Caco-2 (cell line): ENCODE data around the gene GPRASP3. TPM values are rescaled to one million over a fixed set of nuclear protein-coding genes. Genes with fewer than 3 reads are reported as not detected.

Source experiments
- BruUV-seq: library from RNA; stranded (reverse); fragments of 400-500 nt; replicated peaks from 2 replicates; lab custom pipeline; 2021; lab: Mats Ljungman, UMichigan
- CTCF ChIA-PET: fragments of 300-600 bp; sonication (Branson Sonifier 250); formaldehyde crosslinking; loops from one replicate; lab custom pipeline; 2022; ENCODE audit warnings: antibody characterized with exemption; lab: Charles Lee
- POLR2A ChIA-PET: fragments of 300-600 bp; sonication (Branson Sonifier 250); formaldehyde crosslinking; loops from one replicate; lab custom pipeline; 2022; ENCODE audit warnings: antibody characterized with exemption; lab: Charles Lee
- DNase-seq, 2 experiments: peaks; one replicate each; pipeline versions ENCODE4 v3.0.0 to v3.0.0-alpha.2; 2020 to 2022
- H3K27me3 ChIP-seq: replicated peaks from 2 replicates; pipeline ENCODE4 v1.6.0; 2011; ENCODE audit warnings: low read length; ENCODE audit not compliant: control insufficient read depth, insufficient read depth
- H3K36me3 ChIP-seq: 2 replicates; pipeline ENCODE4 v1.5.1; 2011; ENCODE audit warnings: low read length; ENCODE audit not compliant: control insufficient read depth, insufficient read depth
- H3K4me1 ChIP-seq: fragments of 250-450 bp; sonication (Bioruptor Pico); 2 replicates; pipeline ENCODE4 v1.5.1; 2020; ENCODE audit warnings: mild to moderate bottlenecking
- H3K4me3 ChIP-seq: 2 replicates; pipeline ENCODE4 v1.5.1; 2011; ENCODE audit warnings: low read depth, mild to moderate bottlenecking, control low read depth, low read length
- H3K9me3 ChIP-seq: fragments of 250-450 bp; sonication (Bioruptor Pico); 2 replicates; pipeline ENCODE4 v1.5.1; 2020; ENCODE audit warnings: mild to moderate bottlenecking, moderate library complexity
- H3K27ac Mint-ChIP-seq: one replicate; pipeline ENCODE4 v1.8.0; 2022; ENCODE audit warnings: mixed read lengths; ENCODE audit not compliant: unreplicated experiment
- H3K27me3 Mint-ChIP-seq: one replicate; pipeline ENCODE4 v1.8.0; 2022; ENCODE audit warnings: mixed read lengths; ENCODE audit not compliant: insufficient read depth, unreplicated experiment
- H3K36me3 Mint-ChIP-seq: one replicate; pipeline ENCODE4 v1.8.0; 2022; ENCODE audit warnings: mild to moderate bottlenecking, mixed read lengths; ENCODE audit not compliant: insufficient read depth, unreplicated experiment
- H3K4me1 Mint-ChIP-seq: one replicate; pipeline ENCODE4 v1.8.0; 2022; ENCODE audit warnings: low read depth, mixed read lengths; ENCODE audit not compliant: unreplicated experiment
- H3K4me3 Mint-ChIP-seq: one replicate; pipeline ENCODE4 v1.8.0; 2022; ENCODE audit warnings: mild to moderate bottlenecking, moderate library complexity, mixed read lengths; ENCODE audit not compliant: unreplicated experiment
- H3K9me3 Mint-ChIP-seq: one replicate; pipeline ENCODE4 v1.8.0; 2022; ENCODE audit warnings: mixed read lengths; ENCODE audit not compliant: unreplicated experiment
- CTCF ChIP-seq, 2 experiments: fragments of 200-600 bp in 1 of 2; IDR thresholded peaks; 1 replicate in 1 of 2; 2 replicates in 1 of 2; pipeline versions ENCODE4 v1.5.1 to v1.8.0; 2011 to 2022; ENCODE audit warnings: antibody characterized with exemption in 1 of 2, control low read depth in 1 of 2, inconsistent platforms in 1 of 2, low read depth in 1 of 2, low read length in 1 of 2, mild to moderate bottlenecking in 1 of 2, moderate library complexity in 1 of 2; ENCODE audit not compliant: insufficient read depth in 1 of 2, severe bottlenecking in 1 of 2, unreplicated experiment in 1 of 2
- intact Hi-C: fragments of 100-400 bp; cut with micrococcal nuclease; formaldehyde crosslinking; loops from one replicate; pipeline ENCODE4 v1.10.0; 2022; ENCODE audit not compliant: unreplicated experiment
- total RNA-seq: library from RNA; stranded (reverse); gene quantifications from 2 replicates; pipeline ENCODE4 v1.2.3, GENCODE V29; 2022

GPRASP3 gene
- total RNA-seq, 1 experiment from 2014 or later: 2.6 TPM

GRCh38 chrX:102684772-102685520 lies 35.6 kb upstream of the GPRASP3 start:
- H3K4me3 ChIP-seq: no peak overlapping the region
- no peaks in the 10 kb centered on the region for H3K9me3 ChIP-seq
- ChIA-PET POLR2A (no interaction called here), CTCF (no interaction called here)
- no peaks in the 10 kb centered on the region for H3K4me1 Mint-ChIP-seq
- TF ChIP-seq CTCF (IDR thresholded peaks at IDR 0.05; ENCODE audit: insufficient read depth in 1 of 2, low read depth in 1 of 2, low read length in 1 of 2, severe bottlenecking in 1 of 2, unreplicated experiment in 1 of 2): no peak
- no peak for DNase-seq
- H3K9me3 Mint-ChIP-seq: no peaks in the 10 kb centered on the region
- no TSS peak for BruUV-seq
- H3K36me3 ChIP-seq: no peaks in the 10 kb centered on the region
- H3K27me3 ChIP-seq: no peaks in the 10 kb centered on the region
- H3K4me1 ChIP-seq: no peaks in the 10 kb centered on the region
- H3K4me3 Mint-ChIP-seq: no peak overlapping the region
- intact Hi-C loops: no loop called here
- no peaks in the 10 kb centered on the region for H3K27me3 Mint-ChIP-seq
- no peak overlapping the region for H3K27ac Mint-ChIP-seq
- no peaks in the 10 kb centered on the region for H3K36me3 Mint-ChIP-seq

GRCh38 chrX:102694749-102695148 lies 25.8 kb upstream of the GPRASP3 start:
- POLR2A ChIA-PET: no interaction called here
- no peaks in the 10 kb centered on the region for H3K27me3 ChIP-seq
- DNase-seq: no peak
- CTCF ChIA-PET: no interaction called here
- intact Hi-C loops: no loop called here
- no TSS peak for BruUV-seq
- no peaks in the 10 kb centered on the region for H3K4me1 ChIP-seq
- no peaks in the 10 kb centered on the region for H3K27me3 Mint-ChIP-seq
- TF ChIP-seq CTCF (IDR thresholded peaks at IDR 0.05; ENCODE audit: insufficient read depth in 1 of 2, low read depth in 1 of 2, low read length in 1 of 2, severe bottlenecking in 1 of 2, unreplicated experiment in 1 of 2): no peak
- no peaks in the 10 kb centered on the region for H3K36me3 Mint-ChIP-seq
- no peaks in the 10 kb centered on the region for H3K4me1 Mint-ChIP-seq
- H3K4me3 ChIP-seq: no peak overlapping the region
- H3K9me3 ChIP-seq: no peaks in the 10 kb centered on the region
- H3K4me3 Mint-ChIP-seq: no peak overlapping the region
- no peaks in the 10 kb centered on the region for H3K9me3 Mint-ChIP-seq
- H3K36me3 ChIP-seq: no peaks in the 10 kb centered on the region
- H3K27ac Mint-ChIP-seq: no peak overlapping the region

- no peak for TF ChIP-seq CTCF (IDR thresholded peaks at IDR 0.05; ENCODE audit: insufficient read depth in 1 of 2, low read depth in 1 of 2, low read length in 1 of 2, severe bottlenecking in 1 of 2, unreplicated experiment in 1 of 2)
- Mint-ChIP-seq H3K4me3 (no peak overlapping the region), H3K27me3 (no peaks in the 10 kb centered on the region), H3K9me3 (no peaks in the 10 kb centered on the region), H3K36me3 (no peaks in the 10 kb centered on the region), H3K4me1 (no peaks in the 10 kb centered on the region), H3K27ac (no peak overlapping the region)
- ChIA-PET POLR2A (no interaction called here), CTCF (no interaction called here)
- Histone ChIP-seq H3K9me3 (no peaks in the 10 kb centered on the region), H3K4me1 (no peaks in the 10 kb centered on the region), H3K27me3 (no peaks in the 10 kb centered on the region), H3K4me3 (no peak overlapping the region), H3K36me3 (no peaks in the 10 kb centered on the region)
- intact Hi-C loops: no loop called here
- DNase-seq: no peak
- no TSS peak for BruUV-seq
These were observed 24.2 kb upstream of the GPRASP3 start for GRCh38 chrX:102696306-102696705.
